Measurements from ENCODE around the gene INO80. TPM values are rescaled to one million over a fixed set of nuclear protein-coding genes. Genes with fewer than 3 reads are reported as not detected.
A peak's percentile ranks its signal among the peaks of the same experiment; 100 is the strongest.

The INO80 gene
- total RNA-seq, 5 donors from 2014 or later (not counting 1 experiment from before 2014, with no cell fraction given) = 31.3 to 34.7 (median 33.7) TPM

DNA sequence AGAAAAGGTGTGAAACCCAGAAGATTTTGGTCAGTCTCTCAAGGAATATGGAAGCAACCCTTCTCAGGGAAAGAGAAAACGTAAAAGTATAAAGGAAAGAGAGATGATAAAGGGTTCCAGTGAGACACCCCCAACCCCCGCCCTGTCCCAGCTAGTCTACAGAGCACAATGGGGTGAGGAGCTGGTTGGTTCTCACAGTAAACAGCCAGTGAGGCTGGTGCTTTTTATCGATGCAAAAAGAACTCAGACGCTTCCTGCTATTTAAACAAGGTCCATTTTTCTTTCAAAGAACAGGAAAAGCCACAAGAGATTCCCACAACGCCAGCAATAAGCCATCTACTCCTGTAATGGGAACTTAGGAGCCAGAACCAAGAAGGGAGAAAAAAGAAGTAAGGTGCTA is 96.9 kb downstream of the INO80 start:
- Histone ChIP-seq H3K4me1 (ENCODE audit: control insufficient read depth in 1 of 2, extremely low read depth in 1 of 2, insufficient read depth in 2 of 2, low read length in 2 of 2) (no peaks in the 10 kb centered on the region), H3K4me3 (ENCODE audit: control insufficient read depth in 1 of 2, extremely low read depth in 1 of 2, low read length in 1 of 2) (no peak overlapping the region), H3K27ac (ENCODE audit: low read length) (no peak overlapping the region), H3K9me3 (no peaks in the 10 kb centered on the region), H3K36me3 (ENCODE audit: control insufficient read depth in 2 of 2, extremely low read depth in 1 of 2, insufficient read depth in 1 of 2, low read length in 1 of 2) (peaks cover 5 to 72% of the 10 kb centered on the region in 2 donors), H3K27me3 (replicated peaks in 1 of 2; ENCODE audit: control insufficient read depth in 2 of 2, extremely low read depth in 1 of 2, insufficient read depth in 2 of 2, low read length in 1 of 2) (no peaks in the 10 kb centered on the region)
- H3K36me3 Mint-ChIP-seq = peaks cover 36% of the 10 kb centered on the region
- WGBS (ENCODE audit: insufficient coverage) = no CpG with 5 or more reads among the region's 5 CpGs
- no peak overlapping the region for H3K4me3 Mint-ChIP-seq
- H3K27ac Mint-ChIP-seq = no peak overlapping the region
- no peaks in the 10 kb centered on the region for H3K27me3 Mint-ChIP-seq
- ChIA-PET CTCF (interaction anchor here (0.5 to 1.9 kb wide), 5 partner anchors 16 to 165 kb away, joined by 3 to 9 read pairs (median 5); no protein-coding TSS in a partner anchor), POLR2A (no interaction called here)
- DNase-seq = no peak
- H3K9me3 Mint-ChIP-seq = no peaks in the 10 kb centered on the region
- H3K4me1 Mint-ChIP-seq = peaks cover 9 to 13% (median 10%) of the 10 kb centered on the region in 3 donors
- ATAC-seq (replicated peaks in 1 of 4) = no peak

DNA sequence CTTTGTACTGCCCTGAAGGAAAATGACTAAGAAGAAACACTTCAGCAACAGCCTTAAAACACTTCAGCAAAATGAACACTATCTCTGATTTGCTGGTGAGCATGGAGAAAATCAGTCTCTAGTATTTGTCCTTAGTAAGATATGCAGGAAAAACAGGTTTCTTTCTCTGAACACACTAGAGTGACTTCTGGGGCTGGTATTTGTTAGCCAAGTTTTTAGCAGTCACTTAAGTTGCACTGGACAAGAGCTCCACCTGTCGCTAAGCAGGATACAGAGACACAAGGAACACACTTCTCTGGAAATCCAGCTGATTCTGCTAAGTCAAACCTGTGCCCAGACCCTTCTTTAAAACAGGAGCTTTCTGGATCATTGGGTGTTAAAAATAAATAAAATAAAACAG is 97.5 kb downstream of the INO80 start:
- no peak overlapping the region for H3K27ac Mint-ChIP-seq
- Histone ChIP-seq H3K4me3 (ENCODE audit: control insufficient read depth in 1 of 2, extremely low read depth in 1 of 2, low read length in 1 of 2) (no peak overlapping the region), H3K27me3 (replicated peaks in 1 of 2; ENCODE audit: control insufficient read depth in 2 of 2, extremely low read depth in 1 of 2, insufficient read depth in 2 of 2, low read length in 1 of 2) (no peaks in the 10 kb centered on the region), H3K9me3 (no peaks in the 10 kb centered on the region), H3K36me3 (ENCODE audit: control insufficient read depth in 2 of 2, extremely low read depth in 1 of 2, insufficient read depth in 1 of 2, low read length in 1 of 2) (peaks cover 5 to 76% of the 10 kb centered on the region in 2 donors), H3K4me1 (ENCODE audit: control insufficient read depth in 1 of 2, extremely low read depth in 1 of 2, insufficient read depth in 2 of 2, low read length in 2 of 2) (no peaks in the 10 kb centered on the region), H3K27ac (ENCODE audit: low read length) (no peak overlapping the region)
- H3K27me3 Mint-ChIP-seq = no peaks in the 10 kb centered on the region
- ChIA-PET POLR2A (no interaction called here), CTCF (interaction anchor here (0.5 to 1.9 kb wide), 5 partner anchors 11 to 141 kb away, joined by 3 to 9 read pairs (median 5); no protein-coding TSS in a partner anchor)
- H3K4me1 Mint-ChIP-seq = peaks cover 9 to 13% (median 10%) of the 10 kb centered on the region in 3 donors
- H3K4me3 Mint-ChIP-seq = no peak overlapping the region
- H3K36me3 Mint-ChIP-seq = peaks cover 34% of the 10 kb centered on the region
- no peak for ATAC-seq (replicated peaks in 1 of 4)
- no peak for DNase-seq
- 100% methylated on average over 1 of the region's 1 CpG for WGBS (ENCODE audit: insufficient coverage)
- no peaks in the 10 kb centered on the region for H3K9me3 Mint-ChIP-seq

DNA sequence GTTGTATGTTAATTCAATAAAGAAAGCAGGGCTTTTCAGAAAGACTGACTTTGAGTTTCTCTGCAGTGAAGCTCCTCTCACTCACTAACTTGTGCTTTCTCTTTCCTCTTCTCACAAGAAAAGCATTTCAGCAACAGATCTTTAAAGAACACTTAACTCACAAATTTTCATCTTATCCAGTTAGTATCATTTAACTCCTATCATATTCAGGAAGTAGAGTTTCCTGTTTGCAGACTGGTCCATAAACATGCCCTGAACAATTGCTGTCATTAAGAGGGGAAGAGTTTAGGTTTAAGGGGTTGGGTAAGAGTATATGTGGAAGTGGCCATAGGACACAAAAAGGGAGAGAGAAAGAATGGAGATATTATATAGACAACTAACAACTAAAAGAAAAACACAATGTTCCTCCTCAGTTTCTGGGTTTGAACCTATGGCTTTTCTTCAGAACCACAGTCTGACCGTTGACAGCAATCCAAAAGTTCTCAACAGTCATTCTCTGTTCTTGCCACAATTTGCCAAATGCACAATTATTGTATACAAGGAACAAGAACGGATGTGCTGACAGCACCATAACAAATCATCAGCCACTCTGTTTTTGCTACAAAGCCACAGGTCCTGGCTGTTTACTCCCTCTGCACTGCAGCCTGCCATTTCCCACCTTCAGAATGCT is 98.9 kb downstream of the INO80 start:
- Mint-ChIP-seq H3K36me3 (peaks cover 39% of the 10 kb centered on the region), H3K9me3 (no peaks in the 10 kb centered on the region), H3K27me3 (no peaks in the 10 kb centered on the region), H3K4me1 (peaks cover 9 to 13% (median 11%) of the 10 kb centered on the region in 3 donors), H3K4me3 (no peak overlapping the region), H3K27ac (peak overlapping the region; percentile 13)
- DNase-seq (no peak), ATAC-seq (replicated peaks in 1 of 4) (no peak)
- no peaks in the 10 kb centered on the region for H3K27me3 ChIP-seq (replicated peaks in 1 of 2; ENCODE audit: control insufficient read depth in 2 of 2, extremely low read depth in 1 of 2, insufficient read depth in 2 of 2, low read length in 1 of 2)
- WGBS (ENCODE audit: insufficient coverage) = 81% methylated on average over 2 of the region's 2 CpGs
- peaks cover 5 to 80% of the 10 kb centered on the region in 2 donors for H3K36me3 ChIP-seq (ENCODE audit: control insufficient read depth in 2 of 2, extremely low read depth in 1 of 2, insufficient read depth in 1 of 2, low read length in 1 of 2)
- ChIA-PET CTCF (interaction anchor here (0.5 to 1.0 kb wide), 5 partner anchors 9 to 204 kb away, joined by 3 to 4 read pairs (median 3); no protein-coding TSS in a partner anchor), POLR2A (interaction anchor here in 1 of 2 donors (0.6 kb wide), 1 partner anchor 618 kb away, joined by 3 read pairs; no protein-coding TSS in a partner anchor)
- H3K27ac ChIP-seq (ENCODE audit: low read length) = no peak overlapping the region
- H3K4me1 ChIP-seq (ENCODE audit: control insufficient read depth in 1 of 2, extremely low read depth in 1 of 2, insufficient read depth in 2 of 2, low read length in 2 of 2) = no peaks in the 10 kb centered on the region
- no peaks in the 10 kb centered on the region for H3K9me3 ChIP-seq
- no peak overlapping the region for H3K4me3 ChIP-seq (ENCODE audit: control insufficient read depth in 1 of 2, extremely low read depth in 1 of 2, low read length in 1 of 2)

DNA sequence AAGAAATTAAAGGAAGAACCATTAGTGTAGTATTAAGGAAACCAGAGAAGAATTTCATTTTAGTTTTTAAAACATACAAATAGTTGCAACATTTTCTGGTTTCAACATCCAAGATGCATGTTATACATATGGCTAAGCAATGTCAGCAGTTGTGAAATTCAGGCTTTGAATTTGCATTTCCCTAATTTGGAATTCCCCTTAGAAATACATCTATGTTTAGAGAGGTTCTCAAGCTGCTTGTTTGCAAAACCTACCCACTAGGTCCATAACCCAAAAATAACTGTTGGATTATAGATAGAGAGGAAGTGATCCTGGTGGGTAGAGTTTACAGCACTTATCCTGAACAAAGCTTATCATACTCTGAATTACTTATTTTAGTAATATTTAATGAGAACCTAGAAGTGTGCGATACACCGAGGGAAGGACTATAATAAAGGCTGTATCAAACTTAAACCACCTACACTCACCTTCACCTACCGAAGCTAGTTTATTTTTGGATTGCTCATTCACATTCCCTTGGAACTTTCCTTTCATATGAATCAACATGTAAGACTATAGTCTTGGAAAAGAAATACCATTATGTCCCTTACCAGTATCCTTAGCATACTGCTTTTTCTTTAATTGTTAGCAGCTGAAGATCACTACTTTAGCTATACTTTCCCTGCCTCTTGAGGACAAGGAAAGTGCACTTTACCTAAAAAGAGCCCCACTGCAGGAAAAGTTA is 102.2 kb downstream of the INO80 start:
- Histone ChIP-seq H3K27me3 (replicated peaks in 1 of 2; ENCODE audit: control insufficient read depth in 2 of 2, extremely low read depth in 1 of 2, insufficient read depth in 2 of 2, low read length in 1 of 2) (no peaks in the 10 kb centered on the region), H3K9me3 (no peaks in the 10 kb centered on the region), H3K27ac (ENCODE audit: low read length) (no peak overlapping the region), H3K36me3 (ENCODE audit: control insufficient read depth in 2 of 2, extremely low read depth in 1 of 2, insufficient read depth in 1 of 2, low read length in 1 of 2) (peaks cover 5 to 68% of the 10 kb centered on the region in 2 donors), H3K4me1 (ENCODE audit: control insufficient read depth in 1 of 2, extremely low read depth in 1 of 2, insufficient read depth in 2 of 2, low read length in 2 of 2) (no peaks in the 10 kb centered on the region), H3K4me3 (ENCODE audit: control insufficient read depth in 1 of 2, extremely low read depth in 1 of 2, low read length in 1 of 2) (no peak overlapping the region)
- no peaks in the 10 kb centered on the region for H3K9me3 Mint-ChIP-seq
- H3K27me3 Mint-ChIP-seq = no peaks in the 10 kb centered on the region
- ChIA-PET POLR2A (no interaction called here), CTCF (no interaction called here)
- no peak for ATAC-seq (replicated peaks in 1 of 4)
- peaks cover 33% of the 10 kb centered on the region for H3K36me3 Mint-ChIP-seq
- WGBS (ENCODE audit: insufficient coverage) = 100% methylated on average over 1 of the region's 3 CpGs
- H3K4me3 Mint-ChIP-seq = no peak overlapping the region
- no peak overlapping the region for H3K27ac Mint-ChIP-seq
- peaks cover 13 to 15% (median 15%) of the 10 kb centered on the region in 3 donors for H3K4me1 Mint-ChIP-seq
- no peak for DNase-seq

DNA sequence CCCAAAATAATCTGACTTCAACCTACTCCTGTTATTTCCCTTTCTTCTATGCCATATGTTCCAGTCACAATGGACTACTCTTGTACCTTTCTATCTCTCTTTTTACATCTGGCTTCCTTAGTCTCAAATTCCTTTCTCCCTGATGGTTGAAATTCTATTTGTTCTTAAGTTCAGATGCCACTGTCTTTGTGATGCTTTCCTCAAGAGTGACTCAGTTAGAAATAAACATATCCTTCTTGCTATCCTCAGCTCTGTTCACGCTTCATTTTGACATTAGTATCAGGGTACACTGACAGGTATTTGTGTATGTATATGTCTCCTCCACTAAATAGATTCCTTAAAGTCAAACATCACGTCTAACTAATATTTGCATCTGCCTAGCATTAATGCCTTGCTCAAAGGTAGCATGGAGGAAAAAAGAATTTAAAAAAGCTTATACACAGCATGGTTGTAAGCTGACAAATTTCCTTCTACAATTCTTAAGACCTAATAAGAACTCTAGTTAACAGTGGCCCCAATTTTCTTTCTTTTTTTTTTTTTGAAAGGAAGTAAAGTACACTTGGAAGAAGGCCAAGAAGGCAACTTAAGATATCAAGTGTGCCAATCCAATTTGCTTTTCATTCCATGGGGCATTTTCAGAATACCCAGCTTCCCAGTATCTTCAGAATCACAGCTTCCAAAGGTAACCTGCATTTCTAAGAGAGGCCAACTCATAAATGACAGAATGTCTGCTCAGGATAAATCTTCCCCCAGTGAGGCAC is 104.8 kb downstream of the INO80 start:
- ATAC-seq (replicated peaks in 1 of 4) = no peak
- H3K36me3 ChIP-seq (ENCODE audit: control insufficient read depth in 2 of 2, extremely low read depth in 1 of 2, insufficient read depth in 1 of 2, low read length in 1 of 2) = peaks cover 5 to 44% of the 10 kb centered on the region in 2 donors
- Mint-ChIP-seq H3K9me3 (no peaks in the 10 kb centered on the region), H3K4me1 (peaks cover 0 to 6% (median 6%) of the 10 kb centered on the region in 3 donors), H3K27me3 (no peaks in the 10 kb centered on the region), H3K36me3 (peaks cover 34% of the 10 kb centered on the region), H3K27ac (no peak overlapping the region), H3K4me3 (no peak overlapping the region)
- no peaks in the 10 kb centered on the region for H3K27me3 ChIP-seq (replicated peaks in 1 of 2; ENCODE audit: control insufficient read depth in 2 of 2, extremely low read depth in 1 of 2, insufficient read depth in 2 of 2, low read length in 1 of 2)
- no peaks in the 10 kb centered on the region for H3K4me1 ChIP-seq (ENCODE audit: control insufficient read depth in 1 of 2, extremely low read depth in 1 of 2, insufficient read depth in 2 of 2, low read length in 2 of 2)
- WGBS (ENCODE audit: insufficient coverage) = no CpG with 5 or more reads among the region's 2 CpGs
- no peak for DNase-seq
- ChIA-PET CTCF (no interaction called here), POLR2A (no interaction called here)
- H3K27ac ChIP-seq (ENCODE audit: low read length) = no peak overlapping the region
- H3K9me3 ChIP-seq = no peaks in the 10 kb centered on the region
- H3K4me3 ChIP-seq (ENCODE audit: control insufficient read depth in 1 of 2, extremely low read depth in 1 of 2, low read length in 1 of 2) = no peak overlapping the region

DNA sequence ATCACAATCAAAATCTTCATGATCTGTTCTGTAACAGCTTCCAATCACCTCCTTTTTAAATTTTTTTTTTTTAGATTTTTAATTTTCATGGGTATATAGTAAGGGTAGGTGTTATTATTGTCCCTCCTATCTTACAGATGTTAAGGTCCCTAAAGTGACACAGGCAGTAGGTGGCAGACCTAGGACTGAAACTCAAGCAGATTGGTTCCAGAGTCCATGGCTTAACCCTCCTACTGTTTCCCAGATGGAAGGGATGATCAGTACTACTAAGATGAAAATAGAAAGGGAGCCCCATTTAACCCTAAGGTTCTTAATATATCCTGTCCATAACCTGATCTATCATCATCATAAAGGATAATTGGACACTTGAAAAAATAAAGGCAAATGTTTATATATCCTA is 105.7 kb downstream of the INO80 start:
- ChIA-PET POLR2A (interaction anchor here in 1 of 2 donors (0.6 kb wide), 1 partner anchor 27 kb away, joined by 7 read pairs; no protein-coding TSS in a partner anchor), CTCF (no interaction called here)
- DNase-seq (no peak), ATAC-seq (replicated peaks in 1 of 4) (no peak)
- Mint-ChIP-seq H3K27me3 (no peaks in the 10 kb centered on the region), H3K27ac (no peak overlapping the region), H3K4me1 (peaks cover 0 to 6% (median 6%) of the 10 kb centered on the region in 3 donors), H3K4me3 (no peak overlapping the region), H3K9me3 (no peaks in the 10 kb centered on the region), H3K36me3 (peaks cover 40% of the 10 kb centered on the region)
- H3K36me3 ChIP-seq (ENCODE audit: control insufficient read depth in 2 of 2, extremely low read depth in 1 of 2, insufficient read depth in 1 of 2, low read length in 1 of 2) = peaks cover 0 to 36% of the 10 kb centered on the region in 2 donors
- no peaks in the 10 kb centered on the region for H3K4me1 ChIP-seq (ENCODE audit: control insufficient read depth in 1 of 2, extremely low read depth in 1 of 2, insufficient read depth in 2 of 2, low read length in 2 of 2)
- no peak overlapping the region for H3K27ac ChIP-seq (ENCODE audit: low read length)
- H3K9me3 ChIP-seq = no peaks in the 10 kb centered on the region
- no peaks in the 10 kb centered on the region for H3K27me3 ChIP-seq (replicated peaks in 1 of 2; ENCODE audit: control insufficient read depth in 2 of 2, extremely low read depth in 1 of 2, insufficient read depth in 2 of 2, low read length in 1 of 2)
- no peak overlapping the region for H3K4me3 ChIP-seq (ENCODE audit: control insufficient read depth in 1 of 2, extremely low read depth in 1 of 2, low read length in 1 of 2)

All from T-cell (primary cell).